ENCODE results near the gene QRICH2.
"Not testable (repeated sequence)": the region's sequence is repeated elsewhere in the genome, so short reads cannot be mapped to it uniquely, and the experiment has no call there.

QRICH2 gene

GRCh38 chr17:76309461-76309860 is 1.4 kb upstream of the QRICH2 start:
- DNase-seq (ENCODE audit: extremely low spot score): no peak
- TF ChIP-seq TARDBP (IDR thresholded peaks at IDR 0.05) (no peak), PKNOX1 (IDR thresholded peaks at IDR 0.05) (no peak), ARNT (IDR thresholded peaks at IDR 0.05) (no peak), LEF1 (IDR thresholded peaks at IDR 0.05; ENCODE audit: borderline replicate concordance) (no peak)
- CTCF ChIA-PET: no interaction called here
- POLR2A ChIA-PET: no interaction called here

GRCh38 chr17:76307299-76307965 is 644 bp downstream of the QRICH2 start:
- TF ChIP-seq HDGF (IDR thresholded peaks at IDR 0.05; ENCODE audit: borderline replicate concordance) (no peak), FOXM1 (IDR thresholded peaks at IDR 0.05; ENCODE audit: borderline replicate concordance) (no peak), NFRKB (IDR thresholded peaks at IDR 0.05) (no peak), FOXA1 (IDR thresholded peaks at IDR 0.05) (no peak)
- ChIA-PET POLR2A (no interaction called here), CTCF (no interaction called here)
- DNase-seq (ENCODE audit: extremely low spot score): no peak

- POLR2A ChIA-PET: interaction anchor here (1.4 kb wide), 1 partner anchor 40 kb away, joined by 3 read pairs; no protein-coding TSS in a partner anchor
- CTCF ChIA-PET: interaction anchor here (1.0 to 4.6 kb wide), 3 partner anchors 25 to 93 kb away, joined by 6 to 42 read pairs (median 13); no protein-coding TSS in a partner anchor
- DNase-seq (ENCODE audit: extremely low spot score): not testable (repeated sequence)
These were observed 3.0 kb downstream of the QRICH2 start for GRCh38 chr17:76305135-76305454.

- POLR2A ChIA-PET: interaction anchor here (1.4 to 1.6 kb wide), 3 partner anchors 40 to 93 kb away, joined by 3 to 6 read pairs (median 4); partner anchors contain the start of gene PRPSAP1
- no peak for DNase-seq (ENCODE audit: extremely low spot score)
- CTCF ChIA-PET: interaction anchor here (0.6 to 4.6 kb wide), 5 partner anchors 23 to 178 kb away, joined by 3 to 42 read pairs (median 6); no protein-coding TSS in a partner anchor
- TF ChIP-seq ARNT (IDR thresholded peaks at IDR 0.05): no peak
- no peak for TF ChIP-seq LEF1 (IDR thresholded peaks at IDR 0.05; ENCODE audit: borderline replicate concordance)
- TF ChIP-seq SUZ12 (IDR thresholded peaks at IDR 0.05): no peak
- TF ChIP-seq SP1 (IDR thresholded peaks at IDR 0.05): no peak
- TF ChIP-seq HDGF (IDR thresholded peaks at IDR 0.05; ENCODE audit: borderline replicate concordance): no peak
- no peak for TF ChIP-seq ZNF384 (IDR thresholded peaks at IDR 0.05)
- no peak for TF ChIP-seq TARDBP (IDR thresholded peaks at IDR 0.05)
- TF ChIP-seq ELF4 (IDR thresholded peaks at IDR 0.05): no peak
- no peak for TF ChIP-seq BHLHE40 (IDR thresholded peaks at IDR 0.05; ENCODE audit: borderline replicate concordance)
- TF ChIP-seq L3MBTL2 (conservative IDR thresholded peaks at IDR 0.05): no peak
- no peak for TF ChIP-seq FOXM1 (IDR thresholded peaks at IDR 0.05; ENCODE audit: borderline replicate concordance)
- TF ChIP-seq FOXA1 (IDR thresholded peaks at IDR 0.05): no peak
- no peak for TF ChIP-seq FOXK2 (IDR thresholded peaks at IDR 0.05)
- no peak for TF ChIP-seq CTBP1 (IDR thresholded peaks at IDR 0.05; ENCODE audit: borderline replicate concordance)
- no peak for TF ChIP-seq PKNOX1 (IDR thresholded peaks at IDR 0.05)
- no peak for TF ChIP-seq NFRKB (IDR thresholded peaks at IDR 0.05)
These were observed 3.6 kb downstream of the QRICH2 start for GRCh38 chr17:76304226-76305134.

GRCh38 chr17:76297436-76297835 is 10.6 kb downstream of the QRICH2 start:
- no peak for TF ChIP-seq HDGF (IDR thresholded peaks at IDR 0.05; ENCODE audit: borderline replicate concordance)
- TF ChIP-seq NFRKB (IDR thresholded peaks at IDR 0.05): no peak
- TF ChIP-seq TARDBP (IDR thresholded peaks at IDR 0.05): no peak
- TF ChIP-seq LEF1 (IDR thresholded peaks at IDR 0.05; ENCODE audit: borderline replicate concordance): no peak
- TF ChIP-seq SP1 (IDR thresholded peaks at IDR 0.05): no peak
- no peak for TF ChIP-seq FOXK2 (IDR thresholded peaks at IDR 0.05)
- TF ChIP-seq L3MBTL2 (conservative IDR thresholded peaks at IDR 0.05): no peak
- TF ChIP-seq SUZ12 (IDR thresholded peaks at IDR 0.05): no peak
- no peak for TF ChIP-seq BHLHE40 (IDR thresholded peaks at IDR 0.05; ENCODE audit: borderline replicate concordance)
- no peak for TF ChIP-seq PKNOX1 (IDR thresholded peaks at IDR 0.05)
- TF ChIP-seq CTBP1 (IDR thresholded peaks at IDR 0.05; ENCODE audit: borderline replicate concordance): no peak
- TF ChIP-seq ELF4 (IDR thresholded peaks at IDR 0.05): no peak
- no peak for TF ChIP-seq ARNT (IDR thresholded peaks at IDR 0.05)
- no peak for TF ChIP-seq FOXM1 (IDR thresholded peaks at IDR 0.05; ENCODE audit: borderline replicate concordance)
- no peak for TF ChIP-seq FOXA1 (IDR thresholded peaks at IDR 0.05)
- no peak for TF ChIP-seq ZNF384 (IDR thresholded peaks at IDR 0.05)
- ChIA-PET CTCF (interaction anchor here (2.4 kb wide), 1 partner anchor 18 kb away, joined by 5 read pairs; no protein-coding TSS in a partner anchor), POLR2A (no interaction called here)
- DNase-seq (ENCODE audit: extremely low spot score): no peak

GRCh38 chr17:76296889-76297288 is 11.2 kb downstream of the QRICH2 start:
- no peak for DNase-seq (ENCODE audit: extremely low spot score)
- POLR2A ChIA-PET: no interaction called here
- CTCF ChIA-PET: no interaction called here
- TF ChIP-seq FOXK2 (IDR thresholded peaks at IDR 0.05) (no peak), LEF1 (IDR thresholded peaks at IDR 0.05; ENCODE audit: borderline replicate concordance) (no peak), BHLHE40 (IDR thresholded peaks at IDR 0.05; ENCODE audit: borderline replicate concordance) (no peak), FOXA1 (IDR thresholded peaks at IDR 0.05) (no peak), TARDBP (IDR thresholded peaks at IDR 0.05) (no peak), CTBP1 (IDR thresholded peaks at IDR 0.05; ENCODE audit: borderline replicate concordance) (no peak), SUZ12 (IDR thresholded peaks at IDR 0.05) (no peak), NFRKB (IDR thresholded peaks at IDR 0.05) (no peak), L3MBTL2 (conservative IDR thresholded peaks at IDR 0.05) (no peak), FOXM1 (IDR thresholded peaks at IDR 0.05; ENCODE audit: borderline replicate concordance) (no peak), HDGF (IDR thresholded peaks at IDR 0.05; ENCODE audit: borderline replicate concordance) (no peak), PKNOX1 (IDR thresholded peaks at IDR 0.05) (no peak), ZNF384 (IDR thresholded peaks at IDR 0.05) (no peak), ARNT (IDR thresholded peaks at IDR 0.05) (no peak), ELF4 (IDR thresholded peaks at IDR 0.05) (no peak)
